PC-9 (cell line): ENCODE results near the gene MED19. TPM values are rescaled to one million over a fixed set of nuclear protein-coding genes. Genes with fewer than 3 reads are reported as not detected.
"Not testable (repeated sequence)": the region's sequence is repeated elsewhere in the genome, so short reads cannot be mapped to it uniquely, and the experiment has no call there.

Experiments
- BruUV-seq: library from RNA; stranded (reverse); fragments of 400-500 nt; replicated peaks from 2 replicates; lab custom pipeline; 2021; lab: Mats Ljungman, UMichigan
- CTCF ChIA-PET: fragments of 300-600 bp; sonication (Branson Sonifier 250); formaldehyde crosslinking; loops from one replicate; lab custom pipeline; 2022; ENCODE audit warnings: antibody characterized with exemption; lab: Charles Lee
- POLR2A ChIA-PET: fragments of 300-600 bp; sonication (Branson Sonifier 250); formaldehyde crosslinking; loops from one replicate; lab custom pipeline; 2022; ENCODE audit warnings: antibody characterized with exemption; ENCODE audit not compliant: unreplicated experiment; lab: Charles Lee
- DNase-seq, 2 experiments: peaks; one replicate each; pipeline versions ENCODE4 v3.0.0 to v3.0.0-alpha.2; 2015 to 2022; ENCODE audit warnings: mixed read lengths in 1 of 2
- H2AFZ ChIP-seq: fragments of 200-600 bp; sonication (generic); 2 replicates; pipeline ENCODE4 v1.8.1; 2017; ENCODE audit warnings: antibody characterized with exemption
- H3F3A ChIP-seq: fragments of 200-600 bp; sonication (generic); 2 replicates; pipeline ENCODE4 v1.8.1; 2017; ENCODE audit warnings: antibody characterized with exemption, mild to moderate bottlenecking, low read depth; ENCODE audit not compliant: insufficient read depth
- H3K27ac ChIP-seq: fragments of 200-600 bp; sonication (generic); 2 replicates; pipeline ENCODE4 v1.6.1; 2016; ENCODE audit warnings: mixed run types
- H3K27me3 ChIP-seq: fragments of 200-600 bp; sonication (generic); 2 replicates; pipeline ENCODE4 v1.6.1; 2016; ENCODE audit warnings: low read depth, mixed run types; ENCODE audit not compliant: insufficient read depth
- H3K36me3 ChIP-seq: fragments of 200-600 bp; sonication (generic); 2 replicates; pipeline ENCODE4 v1.6.1; 2016; ENCODE audit warnings: low read depth, mixed run types
- H3K4me1 ChIP-seq: fragments of 200-600 bp; sonication (generic); replicated peaks from 2 replicates; pipeline ENCODE4 v1.6.1; 2016; ENCODE audit warnings: mixed run types; ENCODE audit not compliant: insufficient read depth
- H3K4me2 ChIP-seq: fragments of 200-600 bp; sonication (generic); 2 replicates; pipeline ENCODE4 v1.6.1; 2017; ENCODE audit warnings: mixed run types
- H3K4me3 ChIP-seq: fragments of 200-600 bp; sonication (generic); 2 replicates; pipeline ENCODE4 v1.6.1; 2016; ENCODE audit warnings: mixed run types
- H3K79me2 ChIP-seq: fragments of 200-600 bp; sonication (generic); 2 replicates; pipeline ENCODE4 v1.6.1; 2017; ENCODE audit warnings: low read depth, mixed run types
- H3K9me2 ChIP-seq: fragments of 200-600 bp; sonication (generic); 2 replicates; pipeline ENCODE4 v1.8.1; 2017; ENCODE audit warnings: mild to moderate bottlenecking; ENCODE audit not compliant: insufficient read depth
- H3K9me3 ChIP-seq: fragments of 200-600 bp; sonication (generic); 2 replicates; pipeline ENCODE4 v1.8.1; 2016; ENCODE audit warnings: low read depth; ENCODE audit not compliant: insufficient read depth
- H4K20me1 ChIP-seq: fragments of 200-600 bp; sonication (generic); 2 replicates; pipeline ENCODE4 v1.8.1; 2017; ENCODE audit not compliant: insufficient read depth
- EZH2 ChIP-seq: fragments of 200-600 bp; sonication (generic); IDR thresholded peaks from 2 replicates; pipeline ENCODE4 v1.8.0; 2017; ENCODE audit warnings: antibody characterized with exemption, low read depth
- intact Hi-C: fragments of 100-400 bp; cut with micrococcal nuclease; formaldehyde crosslinking; loops from one replicate; pipeline ENCODE4 v1.10.0; 2022; ENCODE audit not compliant: unreplicated experiment
- total RNA-seq: library from RNA; stranded (reverse); gene quantifications from 2 replicates; pipeline ENCODE4 v1.2.3, GENCODE V29; 2021
- TF ChIP-seq, protein P1 (sequence below): fragments of 200-600 bp; sonication (generic); conservative IDR thresholded peaks from 2 replicates; pipeline ENCODE4 v1.6.1; 2017; ENCODE audit warnings: mixed run types, antibody characterized with exemption, mild to moderate bottlenecking, moderate library complexity

Gene MED19
- total RNA-seq, 1 experiment from 2014 or later, result 26.9 TPM

DNA sequence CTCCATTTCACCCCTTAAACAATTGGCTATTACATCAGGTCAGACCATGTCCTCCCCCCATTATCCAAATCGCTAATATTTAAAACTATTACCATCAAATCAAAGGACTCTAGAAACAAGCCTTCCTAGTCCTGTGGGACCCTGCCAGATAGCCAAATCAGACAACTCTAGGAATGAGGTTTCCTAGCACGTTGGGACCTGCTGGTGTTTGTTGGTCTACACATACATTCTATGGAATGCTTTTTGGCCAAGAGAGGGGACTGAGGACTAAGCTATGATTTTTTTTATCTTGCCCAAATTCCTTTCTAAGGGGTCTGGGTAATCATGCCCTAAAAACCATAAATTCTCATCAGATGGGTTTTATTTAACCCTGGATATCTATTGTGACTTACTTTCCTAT lies 15.2 kb upstream of the MED19 start:
- no TSS peak for BruUV-seq
- TF ChIP-seq, protein P1, sequence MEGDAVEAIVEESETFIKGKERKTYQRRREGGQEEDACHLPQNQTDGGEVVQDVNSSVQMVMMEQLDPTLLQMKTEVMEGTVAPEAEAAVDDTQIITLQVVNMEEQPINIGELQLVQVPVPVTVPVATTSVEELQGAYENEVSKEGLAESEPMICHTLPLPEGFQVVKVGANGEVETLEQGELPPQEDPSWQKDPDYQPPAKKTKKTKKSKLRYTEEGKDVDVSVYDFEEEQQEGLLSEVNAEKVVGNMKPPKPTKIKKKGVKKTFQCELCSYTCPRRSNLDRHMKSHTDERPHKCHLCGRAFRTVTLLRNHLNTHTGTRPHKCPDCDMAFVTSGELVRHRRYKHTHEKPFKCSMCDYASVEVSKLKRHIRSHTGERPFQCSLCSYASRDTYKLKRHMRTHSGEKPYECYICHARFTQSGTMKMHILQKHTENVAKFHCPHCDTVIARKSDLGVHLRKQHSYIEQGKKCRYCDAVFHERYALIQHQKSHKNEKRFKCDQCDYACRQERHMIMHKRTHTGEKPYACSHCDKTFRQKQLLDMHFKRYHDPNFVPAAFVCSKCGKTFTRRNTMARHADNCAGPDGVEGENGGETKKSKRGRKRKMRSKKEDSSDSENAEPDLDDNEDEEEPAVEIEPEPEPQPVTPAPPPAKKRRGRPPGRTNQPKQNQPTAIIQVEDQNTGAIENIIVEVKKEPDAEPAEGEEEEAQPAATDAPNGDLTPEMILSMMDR, result no peak
- TF ChIP-seq EZH2, result no peak
- Histone ChIP-seq H2AFZ (no peak overlapping the region), H3K27me3 (no peaks in the 10 kb centered on the region), H3K36me3 (0 out of 2 replicates have a peak, but pooled peaks cover 18% of the 10 kb centered on the region), H3K4me3 (no peak overlapping the region), H3F3A (peaks cover 16% of the 10 kb centered on the region), H3K27ac (peak overlapping the region; percentile 21), H4K20me1 (peaks cover 28% of the 10 kb centered on the region), H3K4me1 (peaks cover 9% of the 10 kb centered on the region), H3K9me3 (no peaks in the 10 kb centered on the region), H3K9me2 (no peaks in the 10 kb centered on the region), H3K79me2 (peaks cover 88% of the 10 kb centered on the region), H3K4me2 (no peak overlapping the region)
- CTCF ChIA-PET, result no interaction called here
- POLR2A ChIA-PET, result interaction anchor here (0.6 kb wide), 1 partner anchor 15 kb away, joined by 6 read pairs; the partner anchor contains the start of gene MED19
- no peak for DNase-seq
- intact Hi-C loops, result no loop called here

- DNase-seq, POLR2A ChIA-PET, H2AFZ ChIP-seq, H3K9me3 ChIP-seq, H3K4me3 ChIP-seq, H3K9me2 ChIP-seq, H3K27ac ChIP-seq, BruUV-seq, H3K36me3 ChIP-seq, H3K4me2 ChIP-seq, intact Hi-C loops, H3K27me3 ChIP-seq, CTCF ChIA-PET: not testable (repeated sequence)
- peaks cover 16% of the 10 kb centered on the region for H3K4me1 ChIP-seq
- peaks cover 42% of the 10 kb centered on the region for H4K20me1 ChIP-seq
- H3F3A ChIP-seq, result peaks cover 23% of the 10 kb centered on the region
- peaks cover 73% of the 10 kb centered on the region for H3K79me2 ChIP-seq
Observed at GRCh38 chr11:57716726-57717125, 4.7 kb upstream of the MED19 start.

- no peaks in the 10 kb centered on the region for H3K27me3 ChIP-seq
- H3K79me2 ChIP-seq, result peaks cover 67% of the 10 kb centered on the region
- no peaks in the 10 kb centered on the region for H3K9me2 ChIP-seq
- peaks cover 23% of the 10 kb centered on the region; the same call in 1 of the 2 replicates for H3F3A ChIP-seq
- no peak for DNase-seq
- peaks cover 23% of the 10 kb centered on the region for H4K20me1 ChIP-seq
- TF ChIP-seq, protein P1, result no peak
- no peak for TF ChIP-seq EZH2
- peak overlapping the region; percentile 99 for H3K4me2 ChIP-seq
- no peak overlapping the region for H3K27ac ChIP-seq
- H3K4me3 ChIP-seq, result peak overlapping the region; percentile 97
- no peaks in the 10 kb centered on the region for H3K9me3 ChIP-seq
- BruUV-seq, result no TSS peak
- H3K4me1 ChIP-seq, result peaks cover 25% of the 10 kb centered on the region
- H3K36me3 ChIP-seq, result 0 out of 2 replicates have a peak, but pooled peaks cover 5% of the 10 kb centered on the region
- no peak overlapping the region for H2AFZ ChIP-seq
- intact Hi-C loops, result loop anchor here (2.0 kb wide), 1 partner anchor 183 kb away; the partner anchor contains the start of gene TIMM10
- POLR2A ChIA-PET, result no interaction called here
- CTCF ChIA-PET, result interaction anchor here (0.9 to 1.1 kb wide), 2 partner anchors 38 to 87 kb away, joined by 3 read pairs; partner anchors contain the start of gene BTBD18
Observed at GRCh38 chr11:57713835-57714234, 1.8 kb upstream of the MED19 start.
